Aorta (tissue), 5 donors: ENCODE measurements around the gene DAP. TPM values are rescaled to one million over a fixed set of nuclear protein-coding genes. Genes with fewer than 3 reads are reported as not detected.

Experiments
- ATAC-seq: fragments of 200-7000 bp; cut with Tn5 transposase; one replicate; pipeline ENCODE4 v1.9.1; 2022; ENCODE audit warnings: moderate library complexity; ENCODE audit not compliant: low FRiP score
- DNase-seq, 2 donors: peaks; one replicate each; pipeline ENCODE4 v3.0.0-alpha.2; 2020
- H3K27ac ChIP-seq, 2 donors: one replicate each; pipeline ENCODE4 v1.5.1; 2013; ENCODE audit warnings: low read length in 2 of 2, mild to moderate bottlenecking in 2 of 2, moderate library complexity in 2 of 2, control low read depth in 1 of 2, inconsistent platforms in 1 of 2, low read depth in 1 of 2
- H3K27me3 ChIP-seq, 2 donors: one replicate each; pipeline ENCODE4 v1.6.1; 2013; ENCODE audit warnings: control low read depth in 1 of 2, low read length in 1 of 2, mild to moderate bottlenecking in 1 of 2, moderate library complexity in 1 of 2; ENCODE audit not compliant: insufficient read depth in 2 of 2, control insufficient read depth in 1 of 2
- H3K36me3 ChIP-seq, 2 donors: one replicate each; pipeline ENCODE4 v1.6.1; 2013; ENCODE audit warnings: control low read depth in 1 of 2, low read length in 1 of 2, mild to moderate bottlenecking in 1 of 2; ENCODE audit not compliant: insufficient read depth in 2 of 2, control insufficient read depth in 1 of 2
- H3K4me1 ChIP-seq, 2 donors: one replicate each; pipeline ENCODE4 v1.6.1; 2013; ENCODE audit warnings: low read length in 2 of 2, control low read depth in 1 of 2, mild to moderate bottlenecking in 1 of 2, moderate library complexity in 1 of 2; ENCODE audit not compliant: insufficient read depth in 2 of 2, control insufficient read depth in 1 of 2
- H3K4me3 ChIP-seq, 2 donors: one replicate each; pipeline ENCODE4 v1.5.1; 2013; ENCODE audit warnings: low read length in 2 of 2, control low read depth in 1 of 2, mild to moderate bottlenecking in 1 of 2
- H3K9me3 ChIP-seq: one replicate; pipeline ENCODE4 v1.6.1; 2013; ENCODE audit warnings: mild to moderate bottlenecking, low read length; ENCODE audit not compliant: control insufficient read depth
- WGBS, 2 donors: extraction: QIAGEN DNeasy Blood & Tissue Kit; methylation state at CpG; one replicate each; pipeline ENCODE4 v1.1.7; 2013; 5-methylcytosine and 5-hydroxymethylcytosine counted together
- intact Hi-C, 2 donors: fragments of 100-400 bp; cut with DNase I; formaldehyde crosslinking; loops; one replicate each; pipeline versions ENCODE4 v1.14.2 to v1.15.0; 2022
- polyA plus RNA-seq, 2 donors: library from polyadenylated mRNA; stranded (reverse); fragments of 200-250 nt; gene quantifications; one replicate each; pipeline ENCODE4 v1.2.3, GENCODE V29; 2013
- total RNA-seq, 2 donors: library from RNA; stranded (reverse); fragmentation: NEBNext Ultra II Directional; extraction: Animal tissue kit (Norgen Biotek cat#: 25700); gene quantifications; one replicate each; pipeline ENCODE4 v1.2.1, GENCODE V29; 2021
- donor health status: healthy with polysubstance abuse.
- donor health status: Bipolar disorder and iron deficiency.
- donor health status: DM: no; HTN: no; CAD: no.
- donor health status: DM: no; HTN: no; CAD: no.
- donor health status: DM: yes; HTN: yes; CAD: no.

Gene DAP
- total and polyA plus RNA-seq, 4 donors: 117 to 188 (median 134) TPM

DNA sequence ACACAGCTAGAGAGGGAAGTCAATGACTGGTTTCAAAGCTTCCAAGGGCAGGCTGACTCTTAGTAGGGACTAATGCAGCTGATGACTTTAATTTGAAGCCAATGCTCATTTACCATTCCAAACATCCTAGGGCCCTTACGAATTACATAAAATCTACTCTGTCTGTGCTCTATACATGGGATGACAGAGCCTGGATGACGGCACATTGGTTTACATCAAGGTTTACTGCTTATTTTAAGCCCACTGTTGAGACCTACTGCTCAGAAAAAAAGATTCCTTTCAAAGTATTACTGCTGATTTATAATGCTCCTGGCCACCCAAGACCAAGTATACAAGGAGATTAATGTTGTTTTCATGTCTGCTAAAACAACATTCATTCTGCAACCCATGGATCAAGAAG is 74.1 kb downstream of the DAP start:
- Histone ChIP-seq H3K4me1 (no peaks in the 10 kb centered on the region), H3K4me3 (no peak overlapping the region), H3K9me3 (no peaks in the 10 kb centered on the region), H3K36me3 (peaks cover 0 to 9% of the 10 kb centered on the region in 2 donors), H3K27ac (no peak overlapping the region), H3K27me3 (no peaks in the 10 kb centered on the region)
- DNase-seq (no peak), ATAC-seq (no peak)
- WGBS, 2 donors: 95 to 96% methylated on average over 2 of the region's 2 CpGs
- intact Hi-C loops: no loop called here

DNA sequence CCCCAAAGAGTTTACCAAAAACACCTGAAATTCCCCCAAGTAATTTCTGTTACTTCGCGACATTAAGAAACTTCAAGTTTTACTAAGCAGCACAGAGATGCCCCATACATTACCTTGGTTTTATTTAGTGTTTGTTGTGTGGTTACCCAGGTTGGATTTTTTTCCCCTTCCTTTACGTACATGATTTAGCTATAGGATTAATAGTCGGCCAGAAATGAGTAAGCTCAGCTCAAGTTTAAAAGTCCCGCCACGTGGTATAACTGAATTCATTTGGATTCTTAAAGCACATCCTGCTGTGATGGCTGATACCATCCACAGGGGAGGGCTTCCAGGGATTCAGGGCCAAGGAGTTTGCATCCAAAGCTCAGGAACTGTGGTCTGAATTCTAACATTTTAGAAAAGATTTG is 75.9 kb downstream of the DAP start:
- H3K9me3 ChIP-seq: no peaks in the 10 kb centered on the region
- no peaks in the 10 kb centered on the region for H3K27me3 ChIP-seq
- DNase-seq (no peak), ATAC-seq (no peak)
- H3K27ac ChIP-seq: no peak overlapping the region
- intact Hi-C loops: no loop called here
- 82 to 84% methylated on average over 6 of the region's 6 CpGs for WGBS, 2 donors
- no peaks in the 10 kb centered on the region for H3K4me1 ChIP-seq
- H3K4me3 ChIP-seq: no peak overlapping the region
- peaks cover under 1 to 21% of the 10 kb centered on the region in 2 donors for H3K36me3 ChIP-seq

DNA sequence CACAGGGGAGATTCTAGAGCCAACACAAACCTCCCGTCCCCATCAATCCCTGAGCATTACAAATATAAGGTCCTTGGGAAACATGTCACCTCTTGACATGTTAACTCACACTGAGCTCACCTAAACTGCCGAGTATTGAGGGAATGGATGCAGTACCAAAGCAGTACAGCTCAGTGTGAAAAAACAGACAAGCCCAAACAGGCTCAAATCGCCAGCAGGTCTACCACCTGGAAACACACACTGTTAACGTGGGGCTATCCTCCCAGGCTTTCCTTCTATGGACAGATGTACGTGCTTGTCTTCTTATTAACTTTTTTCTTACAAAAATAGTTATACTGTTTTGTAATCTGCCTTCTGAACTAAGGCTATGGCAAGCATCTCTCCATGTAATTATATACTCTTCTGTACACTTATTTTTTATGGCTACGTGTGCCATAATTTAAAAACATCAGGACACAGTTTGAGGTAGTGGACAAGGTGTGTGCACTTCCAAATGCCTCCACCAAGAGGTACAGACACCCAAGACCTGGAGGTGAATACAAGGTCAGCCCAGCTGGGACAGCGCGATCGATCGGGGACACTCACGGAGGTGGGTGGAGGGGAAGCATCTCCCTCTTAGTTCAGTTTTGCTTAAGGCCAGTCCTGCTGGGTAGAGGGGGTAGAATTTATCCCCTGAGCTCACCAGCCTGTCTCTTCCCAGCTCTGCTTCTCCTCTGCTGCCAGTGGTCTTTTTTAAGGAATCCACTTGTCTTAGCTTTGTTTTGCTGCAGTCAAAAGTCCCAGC is 76.5 kb downstream of the DAP start:
- Histone ChIP-seq H3K4me1 (no peaks in the 10 kb centered on the region), H3K9me3 (no peaks in the 10 kb centered on the region), H3K27ac (no peak overlapping the region), H3K4me3 (no peak overlapping the region), H3K27me3 (no peaks in the 10 kb centered on the region), H3K36me3 (peaks cover 5 to 24% of the 10 kb centered on the region in 2 donors)
- intact Hi-C loops: no loop called here
- 72 to 84% methylated on average over 11 of the region's 11 CpGs for WGBS, 2 donors
- no peak for ATAC-seq
- no peak for DNase-seq

DNA sequence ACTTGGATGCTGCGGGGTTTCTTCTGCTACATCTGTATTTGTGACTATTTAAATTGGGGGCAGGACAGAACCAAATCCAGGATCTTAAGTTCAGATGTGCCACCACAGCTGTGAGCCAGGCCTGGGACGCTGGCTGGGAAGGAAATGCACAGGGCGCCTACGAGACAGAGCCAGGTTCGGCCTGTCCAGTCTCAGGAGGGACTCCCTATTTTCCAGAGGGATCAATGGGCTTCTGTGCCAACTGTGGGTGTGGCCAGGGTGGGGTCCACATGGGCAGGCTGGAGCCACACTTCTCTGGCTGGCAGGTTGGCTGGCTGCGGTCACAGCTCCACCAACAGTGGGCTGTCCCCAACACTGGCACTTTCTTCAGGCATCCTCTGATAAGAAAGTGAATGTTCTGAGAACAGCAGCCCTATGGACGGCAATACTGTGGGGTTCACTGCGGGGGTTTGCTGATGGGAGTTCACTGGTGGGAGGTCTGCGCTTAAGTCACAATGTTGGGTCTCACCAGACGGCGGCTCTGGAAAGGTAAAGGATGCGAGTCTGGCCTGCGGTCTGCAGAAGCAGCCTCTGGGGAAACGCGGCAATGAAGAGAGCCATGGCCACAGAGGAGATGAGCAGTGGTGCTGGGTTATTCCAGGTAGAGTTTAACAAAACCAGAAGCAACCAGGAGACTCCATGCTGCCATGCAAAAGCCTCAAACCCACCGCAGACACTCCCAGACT is 78.1 kb downstream of the DAP start:
- no peaks in the 10 kb centered on the region for H3K27me3 ChIP-seq
- no peak overlapping the region for H3K27ac ChIP-seq
- no peaks in the 10 kb centered on the region for H3K9me3 ChIP-seq
- no peak overlapping the region for H3K4me3 ChIP-seq
- no peak for DNase-seq
- intact Hi-C loops: no loop called here
- peaks cover 5 to 26% of the 10 kb centered on the region in 2 donors for H3K36me3 ChIP-seq
- 92 to 93% methylated on average over 16 of the region's 16 CpGs for WGBS, 2 donors
- no peak for ATAC-seq
- H3K4me1 ChIP-seq: no peaks in the 10 kb centered on the region

DNA sequence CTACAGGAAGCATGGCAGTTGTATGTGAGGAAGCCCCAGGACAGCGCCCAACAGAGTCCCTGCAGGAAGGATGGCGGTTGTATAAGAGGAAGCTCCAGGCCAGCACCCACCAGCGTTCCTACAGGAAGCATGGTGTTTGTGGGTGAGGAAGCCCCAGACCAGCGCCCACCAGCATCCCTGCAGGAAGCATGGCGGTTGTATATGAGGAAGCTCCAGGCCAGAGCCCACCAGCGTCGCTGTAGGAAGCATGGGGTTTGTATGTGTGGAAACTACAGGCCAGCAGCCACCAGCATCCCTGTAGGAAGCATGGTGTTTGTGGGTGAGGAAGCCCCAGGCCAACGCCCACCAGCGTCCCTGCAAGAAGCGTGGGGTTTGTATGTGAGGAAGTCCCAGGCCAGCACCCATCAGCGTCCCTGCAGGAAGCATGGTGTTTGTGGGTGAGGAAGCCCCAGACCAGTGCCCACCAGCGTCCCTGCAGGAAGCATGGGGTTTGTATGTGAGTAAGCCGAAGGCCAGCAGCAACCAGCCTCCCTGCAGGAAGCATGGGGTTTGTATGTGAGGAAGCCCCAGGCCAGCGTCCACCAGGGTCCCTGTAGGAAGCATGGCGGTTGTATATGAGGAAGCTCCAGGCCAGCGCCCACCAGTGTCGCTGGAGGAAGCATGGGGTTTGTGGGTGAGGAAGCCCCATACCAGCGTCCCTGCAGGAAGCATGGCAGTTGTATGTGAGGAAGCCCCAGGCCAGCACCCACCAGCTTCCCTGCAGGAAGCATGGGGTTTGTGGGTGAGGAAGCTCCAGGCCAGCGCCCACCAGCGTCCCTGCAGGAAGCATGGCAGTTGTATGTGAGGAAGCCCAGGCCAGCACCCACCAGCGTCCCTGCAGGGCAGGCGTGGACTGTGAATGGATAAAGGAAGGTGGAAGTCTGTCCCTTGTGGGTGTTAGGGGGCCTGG is 79.0 kb downstream of the DAP start:
- Histone ChIP-seq H3K4me1 (no peaks in the 10 kb centered on the region), H3K9me3 (peaks cover 4% of the 10 kb centered on the region), H3K36me3 (peaks cover 5 to 29% of the 10 kb centered on the region in 2 donors), H3K27ac (no peak overlapping the region), H3K4me3 (no peak overlapping the region), H3K27me3 (no peaks in the 10 kb centered on the region)
- ATAC-seq: no peak
- intact Hi-C loops: no loop called here
- 90 to 93% methylated on average over 22 of the region's 22 CpGs for WGBS, 2 donors
- no peak for DNase-seq

DNA sequence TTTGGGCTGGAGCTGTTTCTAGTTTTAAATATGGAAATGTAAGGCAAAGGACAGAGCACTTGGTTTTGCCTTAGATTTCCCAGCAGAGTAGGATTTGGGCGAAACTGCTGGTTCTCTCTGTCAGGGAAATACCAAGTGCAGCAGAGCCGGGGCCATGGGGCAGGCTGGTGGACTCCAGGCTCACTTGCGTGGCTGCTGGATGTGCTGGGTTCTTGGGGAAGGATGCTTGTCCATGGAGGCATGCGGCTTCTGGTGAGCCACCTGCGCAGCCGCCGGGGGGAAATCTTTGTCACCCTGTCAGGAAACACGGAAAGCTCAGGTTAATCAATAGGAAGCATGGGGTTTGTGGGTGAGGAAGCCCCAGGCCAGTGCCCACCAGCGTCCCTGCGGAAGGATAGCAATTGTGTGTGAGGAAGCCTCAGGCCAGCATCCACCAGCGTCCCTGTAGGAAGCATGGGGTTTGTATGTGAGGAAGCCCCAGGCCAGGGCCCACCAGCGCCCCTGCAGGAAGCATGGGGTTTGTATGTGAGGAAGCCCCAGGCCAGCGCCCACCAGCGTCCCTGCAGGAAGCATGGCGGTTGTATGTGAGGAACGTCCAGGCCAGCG is 80.1 kb downstream of the DAP start:
- WGBS, 2 donors: 93 to 94% methylated on average over 17 of the region's 17 CpGs
- no peak for ATAC-seq
- no peak for DNase-seq
- H3K4me1 ChIP-seq: no peaks in the 10 kb centered on the region
- H3K9me3 ChIP-seq: peaks cover 4% of the 10 kb centered on the region
- H3K4me3 ChIP-seq: no peak overlapping the region
- H3K36me3 ChIP-seq: peaks cover 5 to 29% of the 10 kb centered on the region in 2 donors
- H3K27ac ChIP-seq: no peak overlapping the region
- H3K27me3 ChIP-seq: no peaks in the 10 kb centered on the region
- intact Hi-C loops: no loop called here

DNA sequence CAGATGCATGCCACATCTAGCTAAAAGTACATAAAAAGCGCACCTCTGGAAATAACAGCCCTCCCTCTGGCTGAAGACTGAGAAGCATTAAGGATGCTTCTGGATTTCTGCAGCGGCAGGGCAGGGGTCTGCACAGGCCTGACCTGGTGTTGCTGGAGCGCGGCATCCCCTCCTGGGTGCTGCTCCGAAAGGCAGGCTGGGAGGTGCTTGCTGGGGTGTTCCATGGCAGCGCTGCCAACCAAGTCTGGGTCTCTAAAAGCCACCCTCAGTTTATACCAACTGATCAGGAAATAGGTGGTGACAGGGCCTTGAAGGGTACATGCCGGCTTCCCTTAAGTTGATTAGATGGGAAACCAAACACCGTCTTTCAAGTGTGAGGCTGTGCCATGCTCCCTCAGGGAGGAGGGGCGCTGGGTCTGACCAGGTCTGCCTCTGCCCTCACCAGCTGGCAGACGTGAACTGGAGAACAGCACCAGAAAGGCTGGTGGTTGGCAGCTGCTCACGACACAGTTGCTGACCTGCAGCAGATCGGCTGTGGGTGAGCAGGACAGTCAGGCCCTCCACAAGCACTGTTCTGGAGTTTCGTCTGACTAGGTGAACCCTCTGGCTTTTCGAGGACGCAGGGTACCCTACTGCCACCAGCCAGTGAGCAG is 81.6 kb downstream of the DAP start:
- 83 to 87% methylated on average over 15 of the region's 15 CpGs for WGBS, 2 donors
- H3K4me3 ChIP-seq: no peak overlapping the region
- intact Hi-C loops: no loop called here
- DNase-seq (no peak), ATAC-seq (peak; percentile 5)
- H3K27ac ChIP-seq: no peak overlapping the region
- H3K36me3 ChIP-seq: peaks cover 5 to 27% of the 10 kb centered on the region in 2 donors
- H3K4me1 ChIP-seq: no peaks in the 10 kb centered on the region
- H3K9me3 ChIP-seq: peaks cover 4% of the 10 kb centered on the region
- H3K27me3 ChIP-seq: no peaks in the 10 kb centered on the region

DNA sequence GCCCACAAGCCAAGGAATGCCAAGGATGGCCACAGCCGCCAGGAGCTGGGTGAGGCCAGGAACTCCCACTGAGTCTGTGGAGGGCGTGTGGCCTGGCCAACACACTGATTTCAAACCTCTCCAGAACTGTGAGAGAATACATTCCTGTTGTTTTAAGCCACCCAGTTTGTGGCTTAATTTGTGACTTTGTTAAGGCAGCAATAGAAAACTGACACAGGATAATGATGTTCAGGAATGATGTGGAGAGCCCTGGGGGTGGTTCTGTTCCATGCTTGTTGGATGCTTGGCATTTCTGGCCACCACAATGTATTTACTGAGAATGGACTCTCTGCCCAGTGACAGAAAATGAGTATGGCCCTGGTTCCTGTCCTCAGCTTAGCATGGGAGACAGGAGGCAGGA is 82.8 kb downstream of the DAP start:
- Histone ChIP-seq H3K27ac (no peak overlapping the region), H3K9me3 (peaks cover 4% of the 10 kb centered on the region), H3K4me1 (no peaks in the 10 kb centered on the region), H3K27me3 (no peaks in the 10 kb centered on the region), H3K36me3 (peaks cover 5 to 27% of the 10 kb centered on the region in 2 donors), H3K4me3 (no peak overlapping the region)
- intact Hi-C loops: no loop called here
- 92 to 93% methylated on average over 2 of the region's 2 CpGs for WGBS, 2 donors
- ATAC-seq (no peak), DNase-seq (no peak)
